Measurements from ENCODE around the gene PRKCI.

Gene PRKCI

GRCh38 chr3:170225166-170225565, 2.9 kb downstream of the PRKCI start:
- peaks cover 9% of the 10 kb centered on the region for H3F3A ChIP-seq (ENCODE audit: insufficient read depth)
- no peaks in the 10 kb centered on the region for H3K9me2 ChIP-seq (replicated peaks; ENCODE audit: insufficient read depth, low read length)
- H3K4me2 ChIP-seq (ENCODE audit: low read depth, low read length, poor library complexity, severe bottlenecking), result no peak overlapping the region
- H3K27me3 ChIP-seq (ENCODE audit: low read length), result no peaks in the 10 kb centered on the region
- no peak overlapping the region for H2AFZ ChIP-seq (ENCODE audit: low read depth, low read length, severe bottlenecking)
- 0 out of 2 replicates have a peak, but pooled peaks cover 3% of the 10 kb centered on the region for H3K79me2 ChIP-seq (ENCODE audit: insufficient read depth, low read length)
- H4K20me1 ChIP-seq (ENCODE audit: low read depth, low read length), result 0 out of 2 replicates have a peak, but pooled peaks cover 3% of the 10 kb centered on the region
- H3K9me3 ChIP-seq (ENCODE audit: insufficient read depth, low read length), result no peaks in the 10 kb centered on the region
- H3K27ac ChIP-seq (ENCODE audit: low read depth, low read length), result no peak overlapping the region
- H3K36me3 ChIP-seq (ENCODE audit: low read length), result no peaks in the 10 kb centered on the region
- no peak overlapping the region for H3K4me3 ChIP-seq (ENCODE audit: insufficient read depth, low read length, poor library complexity, severe bottlenecking)
- no peak for TF ChIP-seq CTCF (IDR thresholded peaks at IDR 0.05; ENCODE audit: insufficient read depth, low read length, poor library complexity, severe bottlenecking)
- TF ChIP-seq EZH2phosphoT487 (conservative IDR thresholded peaks at IDR 0.05; ENCODE audit: low read length), result no peak
- no peak overlapping the region for H3K9ac ChIP-seq (ENCODE audit: low read length)

GRCh38 chr3:170226426-170226960, 4.3 kb downstream of the PRKCI start:
- Histone ChIP-seq H3K9me2 (replicated peaks; ENCODE audit: insufficient read depth, low read length) (no peaks in the 10 kb centered on the region), H3K9ac (ENCODE audit: low read length) (no peak overlapping the region), H2AFZ (ENCODE audit: low read depth, low read length, severe bottlenecking) (no peak overlapping the region), H3K27ac (ENCODE audit: low read depth, low read length) (no peak overlapping the region), H3F3A (ENCODE audit: insufficient read depth) (peaks cover 9% of the 10 kb centered on the region), H3K9me3 (ENCODE audit: insufficient read depth, low read length) (no peaks in the 10 kb centered on the region), H4K20me1 (ENCODE audit: low read depth, low read length) (0 out of 2 replicates have a peak, but pooled peaks cover 3% of the 10 kb centered on the region), H3K36me3 (ENCODE audit: low read length) (no peaks in the 10 kb centered on the region), H3K4me2 (ENCODE audit: low read depth, low read length, poor library complexity, severe bottlenecking) (no peak overlapping the region), H3K4me3 (ENCODE audit: insufficient read depth, low read length, poor library complexity, severe bottlenecking) (no peak overlapping the region), H3K79me2 (ENCODE audit: insufficient read depth, low read length) (0 out of 2 replicates have a peak, but pooled peaks cover 3% of the 10 kb centered on the region), H3K27me3 (ENCODE audit: low read length) (no peaks in the 10 kb centered on the region)
- TF ChIP-seq EZH2phosphoT487 (conservative IDR thresholded peaks at IDR 0.05; ENCODE audit: low read length), result no peak
- TF ChIP-seq CTCF (IDR thresholded peaks at IDR 0.05; ENCODE audit: insufficient read depth, low read length, poor library complexity, severe bottlenecking), result no peak

- H3K79me2 ChIP-seq (ENCODE audit: insufficient read depth, low read length), result peaks cover 4% of the 10 kb centered on the region; the same call in 1 of the 2 replicates
- H3K9ac ChIP-seq (ENCODE audit: low read length), result no peak overlapping the region
- H3K9me2 ChIP-seq (replicated peaks; ENCODE audit: insufficient read depth, low read length), result no peaks in the 10 kb centered on the region
- H2AFZ ChIP-seq (ENCODE audit: low read depth, low read length, severe bottlenecking), result no peak overlapping the region
- H3K4me3 ChIP-seq (ENCODE audit: insufficient read depth, low read length, poor library complexity, severe bottlenecking), result no peak overlapping the region
- no peak overlapping the region for H3K4me2 ChIP-seq (ENCODE audit: low read depth, low read length, poor library complexity, severe bottlenecking)
- H4K20me1 ChIP-seq (ENCODE audit: low read depth, low read length), result 0 out of 2 replicates have a peak, but pooled peaks cover 3% of the 10 kb centered on the region
- H3K27me3 ChIP-seq (ENCODE audit: low read length), result no peaks in the 10 kb centered on the region
- H3K9me3 ChIP-seq (ENCODE audit: insufficient read depth, low read length), result no peaks in the 10 kb centered on the region
- no peak overlapping the region for H3K27ac ChIP-seq (ENCODE audit: low read depth, low read length)
- H3K36me3 ChIP-seq (ENCODE audit: low read length), result no peaks in the 10 kb centered on the region
- peaks cover 5% of the 10 kb centered on the region; the same call in 1 of the 2 replicates for H3F3A ChIP-seq (ENCODE audit: insufficient read depth)
- TF ChIP-seq CTCF (IDR thresholded peaks at IDR 0.05; ENCODE audit: insufficient read depth, low read length, poor library complexity, severe bottlenecking), result no peak
These were observed 6.0 kb downstream of the PRKCI start for GRCh38 chr3:170228093-170228766.
